ENCODE measurements around the gene ANAPC5. TPM values are rescaled to one million over a fixed set of nuclear protein-coding genes. Genes with fewer than 3 reads are reported as not detected.
"Not testable (repeated sequence)": the region's sequence is repeated elsewhere in the genome, so short reads cannot be mapped to it uniquely, and the experiment has no call there.

ANAPC5 gene
- total and polyA plus RNA-seq, 2 donors from 2014 or later, result 84.3 to 85.1 TPM

DNA sequence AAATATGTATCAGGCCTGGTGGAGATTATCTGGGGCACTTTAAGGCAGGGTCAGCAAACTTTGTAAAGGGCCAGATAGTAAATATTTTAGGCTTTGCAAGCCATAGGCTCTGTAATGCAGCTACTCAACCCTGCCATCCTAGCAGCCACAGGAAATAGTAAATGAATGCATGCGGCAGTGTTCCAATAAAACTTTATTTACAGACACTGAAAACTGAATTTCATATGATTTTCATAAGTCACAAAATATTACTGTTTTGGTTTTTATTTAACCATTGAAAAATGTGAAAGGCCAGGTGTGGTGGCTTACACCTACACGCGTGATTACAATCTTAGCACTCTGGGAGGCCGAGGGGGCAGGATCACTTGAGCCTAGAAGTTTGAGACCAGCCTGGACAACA, 52.5 kb downstream of the ANAPC5 start:
- no peaks in the 10 kb centered on the region for H3K9me3 ChIP-seq (ENCODE audit: control insufficient read depth in 2 of 3, insufficient read depth in 1 of 3, low read length in 3 of 3)
- peaks cover 0 to 9% (median 0%) of the 10 kb centered on the region in 3 donors for H3K4me1 ChIP-seq (ENCODE audit: control insufficient read depth in 2 of 3, insufficient read depth in 2 of 3, low read depth in 1 of 3, low read length in 3 of 3)
- no peaks in the 10 kb centered on the region for H3K36me3 ChIP-seq (ENCODE audit: control insufficient read depth in 2 of 3, insufficient read depth in 3 of 3, low read length in 3 of 3)
- FAIRE-seq, result no peak
- intact Hi-C loops (cut with DNase I), result no loop called here
- H3K4me3 ChIP-seq (ENCODE audit: low read length in 3 of 3), result no peak overlapping the region
- no peak for TF ChIP-seq CTCF (IDR thresholded peaks at IDR 0.05; ENCODE audit: borderline replicate concordance, extremely low read depth, insufficient read depth)
- DNase-seq, result no peak
- H3K27ac ChIP-seq (ENCODE audit: low read depth in 2 of 2, low read length in 2 of 2), result no peak overlapping the region
- no peaks in the 10 kb centered on the region for H3K27me3 ChIP-seq (ENCODE audit: control insufficient read depth, insufficient read depth, low read length)
- H3K9ac ChIP-seq (ENCODE audit: low read length in 3 of 3), result no peak overlapping the region

DNA sequence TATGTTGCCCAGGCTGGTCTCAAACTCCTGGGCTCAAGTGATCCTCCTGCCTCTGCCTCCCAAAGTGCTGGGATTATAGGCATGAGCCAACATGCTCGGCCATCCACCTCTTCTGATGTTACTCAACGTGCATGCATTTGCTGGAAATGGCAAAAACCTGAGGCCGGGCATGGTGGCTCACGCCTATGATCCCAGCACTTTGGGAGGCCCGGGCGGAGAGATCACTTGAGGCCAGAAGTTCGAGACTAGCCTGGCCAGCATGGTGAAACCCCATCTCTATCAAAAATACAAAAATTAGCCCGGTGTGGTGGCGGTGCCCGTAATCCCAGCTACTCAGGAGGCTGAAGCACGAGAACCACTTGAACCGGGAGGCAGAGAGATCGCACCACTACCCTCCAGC, 53.8 kb downstream of the ANAPC5 start:
- H3K27me3 ChIP-seq (ENCODE audit: control insufficient read depth, insufficient read depth, low read length); H3K36me3 ChIP-seq (ENCODE audit: control insufficient read depth in 2 of 3, insufficient read depth in 3 of 3, low read length in 3 of 3); H3K27ac ChIP-seq (ENCODE audit: low read depth in 2 of 2, low read length in 2 of 2); DNase-seq; H3K4me3 ChIP-seq (ENCODE audit: low read length in 3 of 3); H3K9me3 ChIP-seq (ENCODE audit: control insufficient read depth in 2 of 3, insufficient read depth in 1 of 3, low read length in 3 of 3); H3K9ac ChIP-seq (ENCODE audit: low read length in 3 of 3); intact Hi-C loops (cut with DNase I); FAIRE-seq: not testable (repeated sequence)
- peaks cover 0 to 13% (median 0%) of the 10 kb centered on the region in 3 donors for H3K4me1 ChIP-seq (ENCODE audit: control insufficient read depth in 2 of 3, insufficient read depth in 2 of 3, low read depth in 1 of 3, low read length in 3 of 3)

DNA sequence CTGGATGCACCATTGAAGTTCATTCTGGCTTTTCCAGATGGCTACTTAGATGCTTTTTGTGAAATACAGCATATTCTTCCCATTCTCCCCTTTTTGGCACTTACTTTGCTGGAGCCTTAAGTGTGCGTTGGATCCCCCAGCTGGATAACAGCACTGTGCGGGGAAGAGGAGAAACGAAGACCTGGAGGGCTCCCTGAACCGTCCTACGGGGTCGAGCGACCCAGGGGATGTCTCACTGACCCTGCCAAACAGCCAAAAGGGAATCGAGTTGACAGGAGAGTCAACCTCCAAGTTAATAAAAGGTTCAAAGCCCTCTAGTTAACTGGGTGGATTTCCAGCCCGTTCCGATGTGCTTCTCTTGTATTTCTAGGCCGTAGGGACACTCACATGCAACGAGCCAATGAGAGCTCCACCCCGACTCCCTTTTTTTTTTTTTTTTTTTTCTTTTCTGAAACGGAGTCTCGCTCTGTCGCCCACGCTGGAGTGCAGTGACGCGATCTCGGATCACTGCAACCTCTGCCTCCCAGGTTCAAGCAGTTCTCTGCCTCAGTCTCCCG, 54.7 kb downstream of the ANAPC5 start:
- no peak for TF ChIP-seq CTCF (IDR thresholded peaks at IDR 0.05; ENCODE audit: borderline replicate concordance, extremely low read depth, insufficient read depth)
- Histone ChIP-seq H3K9ac (ENCODE audit: low read length in 3 of 3) (peak overlapping the region in 2 of 3 donors; percentile 8 to 77), H3K4me1 (ENCODE audit: control insufficient read depth in 2 of 3, insufficient read depth in 2 of 3, low read depth in 1 of 3, low read length in 3 of 3) (peaks cover 0 to 13% (median 0%) of the 10 kb centered on the region in 3 donors), H3K9me3 (ENCODE audit: control insufficient read depth in 2 of 3, insufficient read depth in 1 of 3, low read length in 3 of 3) (no peaks in the 10 kb centered on the region), H3K27ac (ENCODE audit: low read depth in 2 of 2, low read length in 2 of 2) (peak overlapping the region in 1 of 2 donors; percentile 74), H3K36me3 (ENCODE audit: control insufficient read depth in 2 of 3, insufficient read depth in 3 of 3, low read length in 3 of 3) (no peaks in the 10 kb centered on the region), H3K4me3 (ENCODE audit: low read length in 3 of 3) (peak overlapping the region; percentile 58 to 74 (median 64)), H3K27me3 (ENCODE audit: control insufficient read depth, insufficient read depth, low read length) (no peaks in the 10 kb centered on the region)
- intact Hi-C loops (cut with DNase I), result no loop called here
- FAIRE-seq (no peak), DNase-seq (peak in 4 of 5 donors; percentile 42 to 90 (median 70))

DNA sequence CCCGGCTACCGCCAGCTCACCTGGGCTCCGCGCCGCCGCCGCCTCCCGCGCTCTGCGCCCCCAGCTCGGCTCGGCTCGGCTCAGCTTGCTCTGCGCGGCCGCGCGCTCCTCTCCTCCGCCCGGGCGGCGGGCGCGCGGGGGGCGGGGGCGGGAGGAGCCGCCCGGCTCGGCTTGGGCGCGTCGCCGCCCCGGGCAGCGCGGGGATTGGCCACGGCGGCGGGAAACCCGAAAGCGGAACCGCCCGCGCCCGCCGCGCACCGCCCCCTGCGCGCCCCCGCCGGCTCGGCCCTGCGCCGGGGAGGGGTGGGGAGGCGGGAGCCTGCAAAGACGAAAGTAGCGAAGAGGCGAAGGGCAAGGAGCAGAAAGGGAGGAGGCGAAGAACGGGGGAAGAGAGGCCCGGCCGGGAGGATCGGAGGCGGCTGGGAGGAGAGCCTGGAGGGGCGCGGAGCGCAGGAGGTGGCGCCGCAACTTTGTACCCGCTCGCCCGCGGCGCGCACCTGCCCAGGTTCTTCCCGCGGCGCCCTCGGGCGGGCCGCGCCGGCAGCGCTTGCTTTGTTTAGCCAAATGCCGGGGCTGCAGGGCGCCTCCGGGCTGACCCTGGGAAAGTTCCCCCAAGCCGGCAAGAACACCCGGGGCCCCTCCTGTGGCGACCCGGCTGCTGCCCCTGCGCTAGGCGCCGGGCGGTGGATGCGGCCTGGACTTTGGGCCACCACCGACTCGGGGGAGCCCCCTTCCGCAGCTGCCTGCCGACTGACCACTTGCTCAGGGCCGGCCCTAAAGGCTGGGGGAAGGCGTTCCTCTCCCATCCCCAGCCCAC, 55.4 kb downstream of the ANAPC5 start, which contains the start of gene CAMKK2:
TSS of gene CAMKK2 (minus strand) at position 92 of the 817 bp plus-strand sequence. CDS start 22,183 bp downstream, outside the sequence.
- peak within 1 kb of the TSS; percentile 36 to 92 (median 67) for H3K9ac ChIP-seq (ENCODE audit: low read length in 3 of 3)
- FAIRE-seq (no peak), DNase-seq (peak; percentile 90 to 95 (median 92))
- intact Hi-C loops (cut with DNase I), result no loop called here
- peak within 1 kb of the TSS; percentile 73 to 74 for H3K27ac ChIP-seq (ENCODE audit: low read depth in 2 of 2, low read length in 2 of 2)
- no peaks in the 10 kb centered on the region for H3K27me3 ChIP-seq (ENCODE audit: control insufficient read depth, insufficient read depth, low read length)
- H3K9me3 ChIP-seq (ENCODE audit: control insufficient read depth in 2 of 3, insufficient read depth in 1 of 3, low read length in 3 of 3), result no peaks in the 10 kb centered on the region
- H3K4me3 ChIP-seq (ENCODE audit: low read length in 3 of 3), result peak within 1 kb of the TSS; percentile 64 to 77 (median 76)
- peaks cover 0 to 13% (median 0%) of the 10 kb centered on the region in 3 donors for H3K4me1 ChIP-seq (ENCODE audit: control insufficient read depth in 2 of 3, insufficient read depth in 2 of 3, low read depth in 1 of 3, low read length in 3 of 3)
- TF ChIP-seq CTCF (IDR thresholded peaks at IDR 0.05; ENCODE audit: borderline replicate concordance, extremely low read depth, insufficient read depth), result peak; percentile 5
- no peaks in the 10 kb centered on the region for H3K36me3 ChIP-seq (ENCODE audit: control insufficient read depth in 2 of 3, insufficient read depth in 3 of 3, low read length in 3 of 3)

Data from kidney (tissue), 14 donors.